ENCODE results near the gene TMEM270.

GRCh38 chr7:73861305-73861704 lies 346 bp downstream of the TMEM270 start:
- no peak for TF ChIP-seq POLR2A (IDR thresholded peaks at IDR 0.05)
- TF ChIP-seq, protein P1, sequence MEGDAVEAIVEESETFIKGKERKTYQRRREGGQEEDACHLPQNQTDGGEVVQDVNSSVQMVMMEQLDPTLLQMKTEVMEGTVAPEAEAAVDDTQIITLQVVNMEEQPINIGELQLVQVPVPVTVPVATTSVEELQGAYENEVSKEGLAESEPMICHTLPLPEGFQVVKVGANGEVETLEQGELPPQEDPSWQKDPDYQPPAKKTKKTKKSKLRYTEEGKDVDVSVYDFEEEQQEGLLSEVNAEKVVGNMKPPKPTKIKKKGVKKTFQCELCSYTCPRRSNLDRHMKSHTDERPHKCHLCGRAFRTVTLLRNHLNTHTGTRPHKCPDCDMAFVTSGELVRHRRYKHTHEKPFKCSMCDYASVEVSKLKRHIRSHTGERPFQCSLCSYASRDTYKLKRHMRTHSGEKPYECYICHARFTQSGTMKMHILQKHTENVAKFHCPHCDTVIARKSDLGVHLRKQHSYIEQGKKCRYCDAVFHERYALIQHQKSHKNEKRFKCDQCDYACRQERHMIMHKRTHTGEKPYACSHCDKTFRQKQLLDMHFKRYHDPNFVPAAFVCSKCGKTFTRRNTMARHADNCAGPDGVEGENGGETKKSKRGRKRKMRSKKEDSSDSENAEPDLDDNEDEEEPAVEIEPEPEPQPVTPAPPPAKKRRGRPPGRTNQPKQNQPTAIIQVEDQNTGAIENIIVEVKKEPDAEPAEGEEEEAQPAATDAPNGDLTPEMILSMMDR (IDR thresholded peaks at IDR 0.05), result no peak
- no peak for TF ChIP-seq EP300 (IDR thresholded peaks at IDR 0.05)
- TF ChIP-seq POLR2AphosphoS5 (IDR thresholded peaks at IDR 0.05), result no peak
